ENCODE data around the gene CBFA2T3.

DNA sequence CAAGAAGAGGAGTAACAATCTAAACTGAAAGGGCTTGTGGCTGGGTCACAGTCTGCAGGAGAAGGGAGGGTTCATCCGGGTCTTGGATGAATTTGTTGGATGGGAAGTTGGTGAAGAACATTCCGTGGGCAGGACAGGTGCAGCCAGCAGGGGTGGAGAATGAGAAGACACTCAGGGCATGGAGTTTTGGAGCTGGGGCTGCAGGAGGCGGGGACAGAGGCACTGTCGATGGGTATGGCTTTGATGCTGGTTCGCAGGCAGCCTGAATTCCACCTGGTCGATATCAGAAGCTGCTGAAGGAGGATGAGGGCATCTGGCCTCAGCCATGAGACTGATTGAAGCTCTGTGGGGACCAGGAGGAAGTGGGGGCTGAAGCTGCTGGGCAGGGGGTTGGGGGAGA, 36.1 kb upstream of the CBFA2T3 start:
- TF ChIP-seq, protein P1, sequence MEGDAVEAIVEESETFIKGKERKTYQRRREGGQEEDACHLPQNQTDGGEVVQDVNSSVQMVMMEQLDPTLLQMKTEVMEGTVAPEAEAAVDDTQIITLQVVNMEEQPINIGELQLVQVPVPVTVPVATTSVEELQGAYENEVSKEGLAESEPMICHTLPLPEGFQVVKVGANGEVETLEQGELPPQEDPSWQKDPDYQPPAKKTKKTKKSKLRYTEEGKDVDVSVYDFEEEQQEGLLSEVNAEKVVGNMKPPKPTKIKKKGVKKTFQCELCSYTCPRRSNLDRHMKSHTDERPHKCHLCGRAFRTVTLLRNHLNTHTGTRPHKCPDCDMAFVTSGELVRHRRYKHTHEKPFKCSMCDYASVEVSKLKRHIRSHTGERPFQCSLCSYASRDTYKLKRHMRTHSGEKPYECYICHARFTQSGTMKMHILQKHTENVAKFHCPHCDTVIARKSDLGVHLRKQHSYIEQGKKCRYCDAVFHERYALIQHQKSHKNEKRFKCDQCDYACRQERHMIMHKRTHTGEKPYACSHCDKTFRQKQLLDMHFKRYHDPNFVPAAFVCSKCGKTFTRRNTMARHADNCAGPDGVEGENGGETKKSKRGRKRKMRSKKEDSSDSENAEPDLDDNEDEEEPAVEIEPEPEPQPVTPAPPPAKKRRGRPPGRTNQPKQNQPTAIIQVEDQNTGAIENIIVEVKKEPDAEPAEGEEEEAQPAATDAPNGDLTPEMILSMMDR (IDR thresholded peaks at IDR 0.05) = no peak
- no peak for TF ChIP-seq POLR2A (IDR thresholded peaks at IDR 0.05)
